SK-N-SH (cell line): ENCODE measurements around the gene NR5A2. TPM values are rescaled to one million over a fixed set of nuclear protein-coding genes. Genes with fewer than 3 reads are reported as not detected.

Source experiments
- CTCF ChIA-PET: fragments of 300-600, 350-600 bp; formaldehyde crosslinking; extraction: SDS; loops from one replicate; lab custom pipeline; 2021; lab: Yijun Ruan, JAX
- POLR2A ChIA-PET: fragments of 350-600 bp; sonication (Branson Sonifier 250); formaldehyde crosslinking; extraction: SDS; loops from one replicate; lab custom pipeline; 2020; ENCODE audit warnings: antibody characterized with exemption, inconsistent platforms; lab: Yijun Ruan, JAX
- DNase-seq: peaks from one replicate; pipeline ENCODE4 v3.0.0; 2012
- H2AFZ ChIP-seq: fragments of 200-600 bp; sonication (generic); 2 replicates; pipeline ENCODE4 v1.8.1; 2016; ENCODE audit warnings: antibody characterized with exemption, mild to moderate bottlenecking, low read depth
- H3F3A ChIP-seq: fragments of 200-600 bp; sonication (generic); replicated peaks from 2 replicates; pipeline ENCODE3; 2016; ENCODE audit warnings: antibody characterized with exemption, mild to moderate bottlenecking; ENCODE audit not compliant: insufficient read depth
- H3K27ac ChIP-seq, 2 experiments: fragments of 200-500 bp in 1 of 2; fragments of 200-600 bp in 1 of 2; sonication (Bioruptor generic) in 1 of 2; sonication (generic), shearing (Covaris generic) in 1 of 2; 2 replicates each; pipeline versions ENCODE4 v1.5.1 to v1.6.1; 2014 to 2016; ENCODE audit warnings: low read depth in 2 of 2, inconsistent platforms in 1 of 2, low read length in 1 of 2, mild to moderate bottlenecking in 1 of 2, mixed read lengths in 1 of 2
- H3K27me3 ChIP-seq: fragments of 200-600 bp; sonication (generic), shearing (Covaris generic); 2 replicates; pipeline ENCODE4 v1.6.1; 2016; ENCODE audit warnings: mixed run types; ENCODE audit not compliant: insufficient read depth
- H3K36me3 ChIP-seq, 2 experiments: fragments of 200-500 bp in 1 of 2; fragments of 200-600 bp in 1 of 2; sonication (Bioruptor generic) in 1 of 2; sonication (generic) in 1 of 2; replicated peaks in 1 of 2; 2 replicates each; pipeline versions ENCODE3 to v1.5.1; 2014 to 2016; ENCODE audit warnings: low read length in 1 of 2, mild to moderate bottlenecking in 1 of 2; ENCODE audit not compliant: insufficient read depth in 2 of 2, control insufficient read depth in 1 of 2
- H3K4me1 ChIP-seq, 2 experiments: fragments of 200-500 bp in 1 of 2; fragments of 200-600 bp in 1 of 2; sonication (Bioruptor generic) in 1 of 2; sonication (generic), shearing (Covaris generic) in 1 of 2; 2 replicates each; pipeline versions ENCODE4 v1.5.1 to v1.6.1; 2014 to 2016; ENCODE audit warnings: low read depth in 1 of 2, low read length in 1 of 2, mixed run types in 1 of 2; ENCODE audit not compliant: insufficient read depth in 2 of 2, control insufficient read depth in 1 of 2
- H3K4me2 ChIP-seq: fragments of 200-600 bp; sonication (generic), shearing (Covaris generic); 2 replicates; pipeline ENCODE4 v1.6.1; 2017; ENCODE audit warnings: mixed run types
- H3K4me3 ChIP-seq, 2 experiments: fragments of 200-500 bp in 1 of 2; fragments of 200-600 bp in 1 of 2; sonication (Bioruptor generic) in 1 of 2; sonication (generic), shearing (Covaris generic) in 1 of 2; 2 replicates each; pipeline versions ENCODE4 v1.5.1 to v1.8.1; 2014 to 2016; ENCODE audit warnings: low read depth in 2 of 2, inconsistent platforms in 1 of 2, low read length in 1 of 2, mild to moderate bottlenecking in 1 of 2, mixed read lengths in 1 of 2, moderate library complexity in 1 of 2
- H3K79me2 ChIP-seq: fragments of 200-600 bp; sonication (generic); 2 replicates; pipeline ENCODE4 v1.8.1; 2017; ENCODE audit warnings: mild to moderate bottlenecking; ENCODE audit not compliant: insufficient read depth
- H3K9ac ChIP-seq: fragments of 200-600 bp; sonication (generic); 2 replicates; pipeline ENCODE4 v1.6.1; 2017; ENCODE audit warnings: mixed run types
- H3K9me2 ChIP-seq: fragments of 200-600 bp; sonication (generic); 2 replicates; pipeline ENCODE4 v1.6.1; 2017; ENCODE audit warnings: mixed run types
- H3K9me3 ChIP-seq: fragments of 200-600 bp; sonication (generic); 2 replicates; pipeline ENCODE4 v1.6.1; 2017; ENCODE audit warnings: mixed run types, mild to moderate bottlenecking, moderate library complexity
- H4K20me1 ChIP-seq: fragments of 200-600 bp; sonication (generic); 2 replicates; pipeline ENCODE4 v1.6.1; 2017; ENCODE audit warnings: mild to moderate bottlenecking, mixed run types; ENCODE audit not compliant: insufficient read depth
- EZH2phosphoT487 ChIP-seq: fragments of 200-600 bp; sonication (generic); IDR thresholded peaks from 2 replicates; pipeline ENCODE4 v1.6.1; 2017; ENCODE audit warnings: low read depth, mixed run types, mild to moderate bottlenecking, antibody characterized with exemption, moderate library complexity, borderline replicate concordance
- FOSL2 ChIP-seq: IDR thresholded peaks from 2 replicates; pipeline ENCODE4 v1.4.0; 2012; ENCODE audit warnings: low read depth, mild to moderate bottlenecking, moderate library complexity, borderline replicate concordance
- FOXJ3 ChIP-seq: sonication (generic); formaldehyde crosslinking; IDR thresholded peaks from 2 replicates; pipeline ENCODE4 v1.5.1; 2020; ENCODE audit warnings: mild to moderate bottlenecking, missing genetic modification reagents
- GABPA ChIP-seq: IDR thresholded peaks from 2 replicates; pipeline ENCODE4 v1.4.0; 2012; ENCODE audit warnings: low read depth, mild to moderate bottlenecking
- JUND ChIP-seq: IDR thresholded peaks from 2 replicates; pipeline ENCODE4 v1.4.0; 2012
- MEF2A ChIP-seq: IDR thresholded peaks from 2 replicates; pipeline ENCODE4 v1.4.0; 2012; ENCODE audit warnings: low read depth, borderline replicate concordance
- MXI1 ChIP-seq: IDR thresholded peaks from 2 replicates; pipeline ENCODE4 v1.6.1; 2012; ENCODE audit warnings: mild to moderate bottlenecking, low read depth, low read length, improper control_type of control experiment
- NFIC ChIP-seq: IDR thresholded peaks from 2 replicates; pipeline ENCODE4 v1.4.0; 2012; ENCODE audit warnings: borderline replicate concordance
- POLR2AphosphoS5 ChIP-seq: IDR thresholded peaks from 2 replicates; pipeline ENCODE4 v1.6.1; 2012; ENCODE audit warnings: low read depth, low read length
- RCOR1 ChIP-seq: fragments of 150-350 bp; IDR thresholded peaks from 2 replicates; pipeline ENCODE4 v1.6.1; 2017; ENCODE audit warnings: antibody characterized with exemption, low read length
- RXRA ChIP-seq: IDR thresholded peaks from 2 replicates; pipeline ENCODE4 v1.4.0; 2012; ENCODE audit warnings: low read depth, mild to moderate bottlenecking, borderline replicate concordance
- SIN3A ChIP-seq: IDR thresholded peaks from 2 replicates; pipeline ENCODE4 v1.6.1; 2012; ENCODE audit warnings: low read depth, mild to moderate bottlenecking, low read length, moderate library complexity, borderline replicate concordance
- TAF1 ChIP-seq: IDR thresholded peaks from 2 replicates; pipeline ENCODE4 v1.6.1; 2012; ENCODE audit warnings: low read depth, mild to moderate bottlenecking, low read length, moderate library complexity, borderline replicate concordance
- TCF12 ChIP-seq: IDR thresholded peaks from 2 replicates; pipeline ENCODE4 v1.4.0; 2012
- TEAD4 ChIP-seq: IDR thresholded peaks from 2 replicates; pipeline ENCODE4 v1.4.0; 2012; ENCODE audit warnings: mild to moderate bottlenecking, borderline replicate concordance; ENCODE audit not compliant: insufficient read depth
- YY1 ChIP-seq: IDR thresholded peaks from 2 replicates; pipeline ENCODE4 v1.4.0; 2012; ENCODE audit warnings: low read depth, mild to moderate bottlenecking
- WGBS: methylation state at CpG from one replicate; pipeline ENCODE4 v1.1.6; 2017; ENCODE audit warnings: low lambda C conversion rate; 5-methylcytosine and 5-hydroxymethylcytosine counted together
- polyA plus RNA-seq, 3 experiments: library from polyadenylated mRNA; depleted of rRNA; stranded (reverse); fragments of >200 nt; gene quantifications; 2 replicates each; pipeline ENCODE4 v1.2.3, GENCODE V29; 2012
- TF ChIP-seq, protein P1 (sequence below): IDR thresholded peaks from 2 replicates; pipeline ENCODE4 v1.6.1; 2012; ENCODE audit warnings: mild to moderate bottlenecking, low read depth, low read length, moderate library complexity
- TF ChIP-seq, protein P2 (sequence below): fragments of 150-350 bp; IDR thresholded peaks from 2 replicates; pipeline ENCODE4 v1.6.1; 2016; ENCODE audit warnings: mild to moderate bottlenecking, low read depth, low read length
- TF ChIP-seq, protein P3 (sequence below): IDR thresholded peaks from 2 replicates; pipeline ENCODE4 v1.4.0; 2012; ENCODE audit warnings: low read depth

NR5A2 gene
- polyA plus RNA-seq, 1 of the 3 experiments (the other 2 are of a cell fraction) = not detected

DNA sequence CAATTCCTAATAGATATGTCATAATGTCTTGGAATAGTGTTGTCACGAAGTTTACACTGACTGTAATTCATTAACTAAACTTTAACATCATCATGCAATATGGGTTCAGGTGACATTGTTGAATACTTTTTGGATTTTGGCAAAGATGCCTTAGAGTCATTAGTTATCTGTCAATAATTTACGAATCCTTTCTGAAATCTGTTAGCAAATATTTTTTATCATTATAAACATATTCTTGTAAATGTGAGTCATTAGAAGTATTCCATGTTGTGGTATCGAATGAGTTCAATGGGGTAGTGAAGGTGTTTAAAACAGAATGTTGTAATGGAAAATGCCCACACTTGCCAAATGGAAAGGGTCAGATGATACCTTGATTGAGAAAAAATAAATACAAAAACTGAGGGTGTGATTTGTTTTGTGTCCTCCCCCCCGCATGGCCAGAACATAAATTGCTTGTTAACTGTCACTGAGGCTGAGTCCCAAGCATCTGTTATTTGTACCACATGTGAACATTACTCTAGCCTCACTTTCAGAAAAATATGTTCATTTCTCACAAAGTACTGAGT lies 5.2 kb upstream of the NR5A2 start:
- CTCF ChIA-PET = no interaction called here
- no peak for DNase-seq
- Histone ChIP-seq H3K27ac (no peak overlapping the region), H3K27me3 (no peaks in the 10 kb centered on the region; the same call in 1 of the 2 replicates), H3K4me1 (no peaks in the 10 kb centered on the region), H3K9ac (no peak overlapping the region), H3K4me2 (no peak overlapping the region), H2AFZ (no peak overlapping the region), H4K20me1 (no peaks in the 10 kb centered on the region), H3K4me3 (no peak overlapping the region), H3K9me2 (no peaks in the 10 kb centered on the region), H3K36me3 (no peaks in the 10 kb centered on the region), H3K79me2 (no peaks in the 10 kb centered on the region), H3K9me3 (no peaks in the 10 kb centered on the region), H3F3A (no peaks in the 10 kb centered on the region)
- POLR2A ChIA-PET = no interaction called here
- WGBS = 26% methylated on average over 4 of the region's 4 CpGs
- TF ChIP-seq NFIC (no peak), TAF1 (no peak)

DNA sequence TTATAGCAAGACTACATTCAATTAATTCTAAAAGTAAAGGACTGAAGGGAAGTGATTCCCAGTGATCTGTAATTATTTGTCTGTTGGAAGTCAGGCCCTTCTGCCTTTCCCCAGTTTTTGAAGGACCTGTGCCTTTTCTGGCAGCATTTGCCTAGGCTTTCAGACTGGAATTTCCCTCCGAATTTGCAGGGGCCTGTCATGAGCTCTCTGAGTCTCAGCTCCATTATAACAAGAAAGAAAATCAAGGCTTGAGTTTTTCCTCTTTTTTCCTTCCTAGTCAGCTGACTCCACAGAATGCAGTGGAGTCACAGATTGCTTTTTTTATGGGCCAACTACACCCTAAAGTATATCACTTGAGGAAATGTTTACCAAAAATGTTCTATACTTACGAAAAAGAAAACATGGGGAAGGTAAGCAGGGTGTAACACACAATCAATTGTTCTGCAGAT lies 1.1 kb downstream of the NR5A2 start:
- peaks cover 48% of the 10 kb centered on the region for H3K27me3 ChIP-seq
- ChIA-PET POLR2A (no interaction called here), CTCF (interaction anchor here (0.9 kb wide), 1 partner anchor 344 kb away, joined by 3 read pairs; no protein-coding TSS in a partner anchor)
- H3K9ac ChIP-seq = no peak overlapping the region
- H3K4me2 ChIP-seq = peak overlapping the region; percentile 68
- peaks cover 3% of the 10 kb centered on the region for H3F3A ChIP-seq
- H3K36me3 ChIP-seq = no peaks in the 10 kb centered on the region
- no peaks in the 10 kb centered on the region for H3K9me3 ChIP-seq
- no peak for DNase-seq
- no peak overlapping the region for H2AFZ ChIP-seq
- no peaks in the 10 kb centered on the region for H4K20me1 ChIP-seq
- WGBS = 10% methylated on average over 2 of the region's 2 CpGs
- no peak overlapping the region for H3K27ac ChIP-seq
- peaks cover 0 to 8% of the 10 kb centered on the region in 2 experiments; a peak in 1 of 4 replicates for H3K4me1 ChIP-seq
- no peaks in the 10 kb centered on the region for H3K79me2 ChIP-seq
- TF ChIP-seq YY1 = no peak
- TF ChIP-seq GABPA = no peak
- no peak for TF ChIP-seq TEAD4
- TF ChIP-seq MXI1 = no peak
- no peak for TF ChIP-seq MEF2A
- no peak for TF ChIP-seq RCOR1
- TF ChIP-seq, protein P1, sequence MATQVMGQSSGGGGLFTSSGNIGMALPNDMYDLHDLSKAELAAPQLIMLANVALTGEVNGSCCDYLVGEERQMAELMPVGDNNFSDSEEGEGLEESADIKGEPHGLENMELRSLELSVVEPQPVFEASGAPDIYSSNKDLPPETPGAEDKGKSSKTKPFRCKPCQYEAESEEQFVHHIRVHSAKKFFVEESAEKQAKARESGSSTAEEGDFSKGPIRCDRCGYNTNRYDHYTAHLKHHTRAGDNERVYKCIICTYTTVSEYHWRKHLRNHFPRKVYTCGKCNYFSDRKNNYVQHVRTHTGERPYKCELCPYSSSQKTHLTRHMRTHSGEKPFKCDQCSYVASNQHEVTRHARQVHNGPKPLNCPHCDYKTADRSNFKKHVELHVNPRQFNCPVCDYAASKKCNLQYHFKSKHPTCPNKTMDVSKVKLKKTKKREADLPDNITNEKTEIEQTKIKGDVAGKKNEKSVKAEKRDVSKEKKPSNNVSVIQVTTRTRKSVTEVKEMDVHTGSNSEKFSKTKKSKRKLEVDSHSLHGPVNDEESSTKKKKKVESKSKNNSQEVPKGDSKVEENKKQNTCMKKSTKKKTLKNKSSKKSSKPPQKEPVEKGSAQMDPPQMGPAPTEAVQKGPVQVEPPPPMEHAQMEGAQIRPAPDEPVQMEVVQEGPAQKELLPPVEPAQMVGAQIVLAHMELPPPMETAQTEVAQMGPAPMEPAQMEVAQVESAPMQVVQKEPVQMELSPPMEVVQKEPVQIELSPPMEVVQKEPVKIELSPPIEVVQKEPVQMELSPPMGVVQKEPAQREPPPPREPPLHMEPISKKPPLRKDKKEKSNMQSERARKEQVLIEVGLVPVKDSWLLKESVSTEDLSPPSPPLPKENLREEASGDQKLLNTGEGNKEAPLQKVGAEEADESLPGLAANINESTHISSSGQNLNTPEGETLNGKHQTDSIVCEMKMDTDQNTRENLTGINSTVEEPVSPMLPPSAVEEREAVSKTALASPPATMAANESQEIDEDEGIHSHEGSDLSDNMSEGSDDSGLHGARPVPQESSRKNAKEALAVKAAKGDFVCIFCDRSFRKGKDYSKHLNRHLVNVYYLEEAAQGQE = no peak
- no peak for TF ChIP-seq FOXJ3 (CRISPR knock-in tag)
- TF ChIP-seq TAF1 = no peak
- TF ChIP-seq, protein P2, sequence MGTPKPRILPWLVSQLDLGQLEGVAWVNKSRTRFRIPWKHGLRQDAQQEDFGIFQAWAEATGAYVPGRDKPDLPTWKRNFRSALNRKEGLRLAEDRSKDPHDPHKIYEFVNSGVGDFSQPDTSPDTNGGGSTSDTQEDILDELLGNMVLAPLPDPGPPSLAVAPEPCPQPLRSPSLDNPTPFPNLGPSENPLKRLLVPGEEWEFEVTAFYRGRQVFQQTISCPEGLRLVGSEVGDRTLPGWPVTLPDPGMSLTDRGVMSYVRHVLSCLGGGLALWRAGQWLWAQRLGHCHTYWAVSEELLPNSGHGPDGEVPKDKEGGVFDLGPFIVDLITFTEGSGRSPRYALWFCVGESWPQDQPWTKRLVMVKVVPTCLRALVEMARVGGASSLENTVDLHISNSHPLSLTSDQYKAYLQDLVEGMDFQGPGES = no peak
- TF ChIP-seq TCF12 = no peak
- TF ChIP-seq SIN3A = no peak
- TF ChIP-seq EZH2phosphoT487 = no peak
- no peak for TF ChIP-seq POLR2AphosphoS5
- no peak for TF ChIP-seq JUND
- TF ChIP-seq, protein P3, sequence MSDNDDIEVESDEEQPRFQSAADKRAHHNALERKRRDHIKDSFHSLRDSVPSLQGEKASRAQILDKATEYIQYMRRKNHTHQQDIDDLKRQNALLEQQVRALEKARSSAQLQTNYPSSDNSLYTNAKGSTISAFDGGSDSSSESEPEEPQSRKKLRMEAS = no peak
- no peak for TF ChIP-seq FOSL2
- no peak for TF ChIP-seq NFIC
- no peak for TF ChIP-seq RXRA
- H3K4me3 ChIP-seq = peak overlapping the region; percentile 33 to 44
- H3K9me2 ChIP-seq = no peaks in the 10 kb centered on the region
